HEK293 (cell line): ENCODE measurements around the gene TLDC2.

ENCODE experiments used
- CTCF ChIA-PET: fragments of 350-600 bp; formaldehyde crosslinking; extraction: SDS; loops from one replicate; lab custom pipeline; 2021; ENCODE audit warnings: antibody characterized with exemption; lab: Yijun Ruan, JAX
- POLR2A ChIA-PET: fragments of 300-600 bp; formaldehyde crosslinking; extraction: SDS; loops from one replicate; lab custom pipeline; 2020; ENCODE audit warnings: antibody characterized with exemption, inconsistent platforms; lab: Yijun Ruan, JAX
- H3K27ac ChIP-seq: fragments of 200-500 bp; sonication (Bioruptor generic); 2 replicates; pipeline ENCODE4 v1.5.1; 2014; ENCODE audit warnings: low read depth, low read length, control low read depth, inconsistent platforms; ENCODE audit errors: extremely low read depth
- H3K36me3 ChIP-seq, 2 experiments: fragments of 200-500 bp in 1 of 2; sonication (Bioruptor generic) in 1 of 2; 1 replicate in 1 of 2; 2 replicates in 1 of 2; pipeline ENCODE4 v1.5.1; 2014 to 2017; ENCODE audit warnings: inconsistent platforms in 2 of 2, low read length in 2 of 2; ENCODE audit not compliant: control insufficient read depth in 2 of 2, insufficient read depth in 1 of 2
- H3K4me1 ChIP-seq: fragments of 200-500 bp; sonication (Bioruptor generic); 2 replicates; pipeline ENCODE4 v1.5.1; 2014; ENCODE audit warnings: mild to moderate bottlenecking, low read length, inconsistent platforms; ENCODE audit not compliant: control insufficient read depth, insufficient read depth
- H3K4me3 ChIP-seq: 2 replicates; pipeline ENCODE4 v1.5.1; 2011; ENCODE audit warnings: low read depth, mild to moderate bottlenecking, control low read depth, low read length, moderate library complexity
- H3K9me3 ChIP-seq: fragments of 200-500 bp; sonication (Bioruptor generic); 2 replicates; pipeline ENCODE4 v1.5.1; 2014; ENCODE audit warnings: low read depth, low read length, inconsistent platforms; ENCODE audit not compliant: control insufficient read depth, insufficient read depth
- FEZF1 ChIP-seq: fragments of 450-650 bp; formaldehyde crosslinking; IDR thresholded peaks from 2 replicates; pipeline ENCODE4 v1.5.1; 2016; ENCODE audit warnings: missing biosample characterization, missing genetic modification characterization
- GLI4 ChIP-seq: fragments of 450-650 bp; formaldehyde crosslinking; IDR thresholded peaks from 2 replicates; pipeline ENCODE4 v1.5.1; 2016; ENCODE audit warnings: missing biosample characterization, missing genetic modification characterization
- HOXD13 ChIP-seq: sonication (generic); formaldehyde crosslinking; IDR thresholded peaks from 2 replicates; pipeline ENCODE4 v1.8.0; 2022; ENCODE audit warnings: missing genetic modification reagents, borderline replicate concordance
- KLF16 ChIP-seq: fragments of 450-650 bp; formaldehyde crosslinking; IDR thresholded peaks from 2 replicates; pipeline ENCODE4 v1.5.1; 2017; ENCODE audit warnings: missing biosample characterization, missing genetic modification characterization
- PRDM1 ChIP-seq: fragments of 450-650 bp; formaldehyde crosslinking; IDR thresholded peaks from 2 replicates; pipeline ENCODE4; 2016; ENCODE audit warnings: missing biosample characterization, missing genetic modification characterization
- SP7 ChIP-seq: fragments of 450-650 bp; formaldehyde crosslinking; IDR thresholded peaks from 2 replicates; pipeline ENCODE4 v1.5.1; 2016; ENCODE audit warnings: missing biosample characterization, missing genetic modification characterization
- ZNF221 ChIP-seq: fragments of 450-650 bp; formaldehyde crosslinking; IDR thresholded peaks from 2 replicates; pipeline ENCODE4 v1.5.1; 2017; ENCODE audit warnings: missing biosample characterization, missing genetic modification characterization, borderline replicate concordance
- ZNF366 ChIP-seq: fragments of 450-650 bp; formaldehyde crosslinking; conservative IDR thresholded peaks from 2 replicates; pipeline ENCODE4 v1.5.1; 2016; ENCODE audit warnings: missing biosample characterization, missing genetic modification characterization
- ZNF621 ChIP-seq: fragments of 450-650 bp; formaldehyde crosslinking; IDR thresholded peaks from 2 replicates; pipeline ENCODE4 v1.5.1; 2017; ENCODE audit warnings: missing biosample characterization, missing genetic modification characterization
- ZNF830 ChIP-seq: fragments of 450-650 bp; IDR thresholded peaks from 2 replicates; pipeline ENCODE4 v1.5.0; 2018; ENCODE audit warnings: missing biosample characterization, missing genetic modification characterization, low read depth, mild to moderate bottlenecking, moderate library complexity
- TF ChIP-seq, protein P1 (sequence below): fragments of 450-650 bp; formaldehyde crosslinking; conservative IDR thresholded peaks from 2 replicates; pipeline ENCODE4 v1.5.1; 2016; ENCODE audit warnings: low read depth, missing biosample characterization, missing genetic modification characterization
- TF ChIP-seq, protein P2 (sequence below): fragments of 450-650 bp; formaldehyde crosslinking; IDR thresholded peaks from 2 replicates; pipeline ENCODE4 v1.5.1; 2016; ENCODE audit warnings: missing biosample characterization, missing genetic modification characterization

TLDC2 gene

DNA sequence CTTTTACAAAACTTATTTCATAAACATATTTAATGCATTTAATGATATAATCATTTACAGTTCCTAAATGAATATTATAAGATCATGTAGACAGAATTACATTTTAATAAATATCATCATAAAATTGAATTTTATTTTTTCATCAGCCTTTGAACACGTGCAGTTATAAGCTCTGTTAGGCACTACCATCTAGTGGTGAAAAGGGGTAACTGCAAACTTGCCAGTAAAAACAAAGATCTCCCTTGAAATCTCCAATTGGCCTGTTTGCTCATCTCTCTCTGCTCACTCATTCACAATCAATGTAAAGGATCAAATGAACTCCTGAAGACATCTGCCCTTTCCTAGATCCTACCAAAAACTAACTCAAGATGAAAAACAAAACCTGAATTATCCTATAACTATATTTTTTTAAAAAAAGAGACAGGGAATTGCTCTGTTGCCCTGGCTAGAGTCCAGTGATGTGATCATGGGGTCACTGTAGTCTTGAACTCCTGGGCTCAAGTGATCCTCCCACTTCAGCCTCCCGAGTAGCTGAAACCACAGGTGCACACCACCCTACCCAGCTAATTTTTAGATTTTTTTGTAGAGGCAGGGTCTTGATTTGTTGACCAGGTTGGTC, 43.9 kb downstream of the TLDC2 start (continued):
- TF ChIP-seq, protein P1, sequence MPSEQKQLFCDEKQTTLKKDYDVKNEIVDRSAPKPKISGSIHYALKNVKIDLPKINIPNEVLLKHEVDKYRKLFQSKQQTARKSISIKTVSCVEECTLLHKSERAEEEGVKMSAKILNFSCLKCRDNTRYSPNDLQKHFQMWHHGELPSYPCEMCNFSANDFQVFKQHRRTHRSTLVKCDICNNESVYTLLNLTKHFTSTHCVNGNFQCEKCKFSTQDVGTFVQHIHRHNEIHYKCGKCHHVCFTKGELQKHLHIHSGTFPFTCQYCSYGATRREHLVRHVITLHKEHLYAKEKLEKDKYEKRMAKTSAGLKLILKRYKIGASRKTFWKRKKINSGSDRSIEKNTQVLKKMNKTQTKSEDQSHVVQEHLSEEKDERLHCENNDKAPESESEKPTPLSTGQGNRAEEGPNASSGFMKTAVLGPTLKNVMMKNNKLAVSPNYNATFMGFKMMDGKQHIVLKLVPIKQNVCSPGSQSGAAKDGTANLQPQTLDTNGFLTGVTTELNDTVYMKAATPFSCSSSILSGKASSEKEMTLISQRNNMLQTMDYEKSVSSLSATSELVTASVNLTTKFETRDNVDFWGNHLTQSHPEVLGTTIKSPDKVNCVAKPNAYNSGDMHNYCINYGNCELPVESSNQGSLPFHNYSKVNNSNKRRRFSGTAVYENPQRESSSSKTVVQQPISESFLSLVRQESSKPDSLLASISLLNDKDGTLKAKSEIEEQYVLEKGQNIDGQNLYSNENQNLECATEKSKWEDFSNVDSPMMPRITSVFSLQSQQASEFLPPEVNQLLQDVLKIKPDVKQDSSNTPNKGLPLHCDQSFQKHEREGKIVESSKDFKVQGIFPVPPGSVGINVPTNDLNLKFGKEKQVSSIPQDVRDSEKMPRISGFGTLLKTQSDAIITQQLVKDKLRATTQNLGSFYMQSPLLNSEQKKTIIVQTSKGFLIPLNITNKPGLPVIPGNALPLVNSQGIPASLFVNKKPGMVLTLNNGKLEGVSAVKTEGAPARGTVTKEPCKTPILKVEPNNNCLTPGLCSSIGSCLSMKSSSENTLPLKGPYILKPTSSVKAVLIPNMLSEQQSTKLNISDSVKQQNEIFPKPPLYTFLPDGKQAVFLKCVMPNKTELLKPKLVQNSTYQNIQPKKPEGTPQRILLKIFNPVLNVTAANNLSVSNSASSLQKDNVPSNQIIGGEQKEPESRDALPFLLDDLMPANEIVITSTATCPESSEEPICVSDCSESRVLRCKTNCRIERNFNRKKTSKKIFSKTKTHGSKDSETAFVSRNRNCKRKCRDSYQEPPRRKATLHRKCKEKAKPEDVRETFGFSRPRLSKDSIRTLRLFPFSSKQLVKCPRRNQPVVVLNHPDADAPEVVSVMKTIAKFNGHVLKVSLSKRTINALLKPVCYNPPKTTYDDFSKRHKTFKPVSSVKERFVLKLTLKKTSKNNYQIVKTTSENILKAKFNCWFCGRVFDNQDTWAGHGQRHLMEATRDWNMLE (tag by site-specific recombination) = no peak

DNA sequence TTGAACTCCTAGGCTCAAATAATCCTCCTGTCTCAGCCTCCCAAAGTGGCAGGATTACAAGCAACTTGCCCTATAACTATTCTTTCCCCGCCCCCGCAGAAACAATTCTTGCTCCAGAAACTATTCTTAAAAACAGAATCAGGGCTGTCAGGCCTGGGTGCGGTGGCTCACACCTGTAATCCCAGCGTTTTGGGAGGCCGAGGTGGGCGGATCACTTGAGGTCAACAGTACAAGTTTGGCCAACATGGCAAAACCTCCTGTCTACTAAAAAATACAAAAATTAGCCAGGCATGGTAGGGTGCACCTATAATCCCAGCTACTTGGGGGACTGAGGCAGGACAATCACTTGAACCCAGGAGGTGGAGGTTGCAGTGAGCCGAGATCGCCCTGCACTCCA, 44.4 kb downstream of the TLDC2 start:
- Histone ChIP-seq H3K4me3 (no peak overlapping the region), H3K4me1 (no peaks in the 10 kb centered on the region), H3K27ac (no peak overlapping the region), H3K9me3 (no peaks in the 10 kb centered on the region), H3K36me3 (peaks cover 6 to 18% of the 10 kb centered on the region in 2 experiments; a peak in 2 of 3 replicates)
- ChIA-PET POLR2A (no interaction called here), CTCF (interaction anchor here (0.6 to 2.3 kb wide), 14 partner anchors 11 to 314 kb away, joined by 3 to 11 read pairs (median 4); no protein-coding TSS in a partner anchor)
- TF ChIP-seq ZNF621 (tag by site-specific recombination) (no peak), ZNF830 (tag by site-specific recombination) (no peak)
- TF ChIP-seq, protein P2, sequence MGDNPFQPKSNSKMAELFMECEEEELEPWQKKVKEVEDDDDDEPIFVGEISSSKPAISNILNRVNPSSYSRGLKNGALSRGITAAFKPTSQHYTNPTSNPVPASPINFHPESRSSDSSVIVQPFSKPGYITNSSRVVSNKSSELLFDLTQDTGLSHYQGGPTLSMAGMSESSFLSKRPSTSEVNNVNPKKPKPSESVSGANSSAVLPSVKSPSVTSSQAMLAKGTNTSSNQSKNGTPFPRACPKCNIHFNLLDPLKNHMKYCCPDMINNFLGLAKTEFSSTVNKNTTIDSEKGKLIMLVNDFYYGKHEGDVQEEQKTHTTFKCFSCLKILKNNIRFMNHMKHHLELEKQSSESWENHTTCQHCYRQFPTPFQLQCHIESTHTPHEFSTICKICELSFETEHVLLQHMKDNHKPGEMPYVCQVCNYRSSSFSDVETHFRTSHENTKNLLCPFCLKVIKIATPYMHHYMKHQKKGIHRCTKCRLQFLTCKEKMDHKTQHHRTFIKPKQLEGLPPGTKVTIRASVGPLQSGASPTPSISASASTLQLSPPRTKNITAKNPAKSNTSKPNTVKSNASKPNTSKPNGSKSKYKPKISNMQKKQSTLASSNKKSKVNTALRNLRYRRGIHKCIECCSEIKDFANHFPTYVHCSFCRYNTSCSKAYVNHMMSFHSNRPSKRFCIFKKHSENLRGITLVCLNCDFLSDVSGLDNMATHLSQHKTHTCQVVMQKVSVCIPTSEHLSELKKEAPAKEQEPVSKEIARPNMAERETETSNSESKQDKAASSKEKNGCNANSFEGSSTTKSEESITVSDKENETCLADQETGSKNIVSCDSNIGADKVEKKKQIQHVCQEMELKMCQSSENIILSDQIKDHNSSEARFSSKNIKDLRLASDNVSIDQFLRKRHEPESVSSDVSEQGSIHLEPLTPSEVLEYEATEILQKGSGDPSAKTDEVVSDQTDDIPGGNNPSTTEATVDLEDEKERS (tag by site-specific recombination) = no peak

DNA sequence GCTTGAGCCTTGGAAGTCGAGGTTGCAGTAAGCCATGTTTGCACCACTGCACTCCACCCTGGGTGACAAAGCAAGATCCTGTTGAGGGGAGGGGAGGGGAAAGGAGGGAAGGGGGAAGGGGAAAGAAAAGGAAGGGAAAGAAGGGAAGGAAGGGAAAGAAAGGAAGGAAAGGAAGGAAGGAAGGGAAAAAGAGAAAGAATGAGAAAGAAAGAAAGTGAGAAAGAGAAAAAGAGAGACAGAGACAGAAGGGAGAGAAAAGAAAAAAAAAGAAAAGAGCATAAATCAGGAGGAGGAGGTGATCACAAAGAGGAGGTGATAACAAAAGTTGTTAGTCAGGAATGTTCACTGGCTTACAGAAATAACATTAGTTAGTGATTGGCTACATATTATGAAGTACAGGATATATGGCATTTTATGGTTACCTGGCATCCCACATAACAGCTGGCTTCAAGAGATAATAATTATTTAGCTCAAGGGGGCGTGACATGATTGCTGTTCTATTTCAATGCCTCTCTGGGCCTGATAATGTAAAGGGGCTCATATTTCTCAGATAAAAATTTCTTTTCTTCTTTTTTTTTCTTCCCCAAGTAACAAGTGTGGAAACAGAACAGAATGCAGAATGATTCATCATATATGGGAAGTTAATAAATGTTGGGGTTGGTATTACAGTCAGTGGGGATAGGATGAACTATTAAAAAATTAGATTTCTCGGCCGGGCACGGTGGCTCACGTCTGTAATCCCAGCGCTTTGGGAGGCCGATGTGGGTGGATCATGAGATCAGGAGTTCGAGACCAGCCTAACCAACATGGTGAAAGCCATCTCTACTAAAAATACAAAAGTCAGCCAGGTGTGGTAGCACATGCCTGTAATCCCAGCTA, 48.5 kb downstream of the TLDC2 start:
- ChIA-PET POLR2A (no interaction called here), CTCF (interaction anchor here (0.7 kb wide), 2 partner anchors 156 to 768 kb away, joined by 3 read pairs; no protein-coding TSS in a partner anchor)
- H3K4me3 ChIP-seq = no peak overlapping the region
- no peak overlapping the region for H3K27ac ChIP-seq
- H3K36me3 ChIP-seq = peaks cover 4 to 23% of the 10 kb centered on the region in 2 experiments
- TF ChIP-seq ZNF366 (tag by site-specific recombination) = peak; percentile 87
- TF ChIP-seq SP7 (tag by site-specific recombination) = peak; percentile 51; the same call in 1 of the 2 replicates
- no peak for TF ChIP-seq KLF16 (tag by site-specific recombination)
- TF ChIP-seq PRDM1 (tag by site-specific recombination) = peak; percentile 95
- no peak for TF ChIP-seq HOXD13 (CRISPR knock-in tag)
- no peak for TF ChIP-seq GLI4 (tag by site-specific recombination)
- TF ChIP-seq FEZF1 (tag by site-specific recombination) = no peak
- TF ChIP-seq ZNF221 (tag by site-specific recombination) = no peak
- TF ChIP-seq, all 188 proteins: peak for 3
- H3K4me1 ChIP-seq = no peaks in the 10 kb centered on the region
- no peaks in the 10 kb centered on the region for H3K9me3 ChIP-seq
